ENCODE data around the gene KBTBD3. TPM values are rescaled to one million over a fixed set of nuclear protein-coding genes. Genes with fewer than 3 reads are reported as not detected.
A peak's percentile ranks its signal among the peaks of the same experiment; 100 is the strongest.

Gene KBTBD3, protein sequence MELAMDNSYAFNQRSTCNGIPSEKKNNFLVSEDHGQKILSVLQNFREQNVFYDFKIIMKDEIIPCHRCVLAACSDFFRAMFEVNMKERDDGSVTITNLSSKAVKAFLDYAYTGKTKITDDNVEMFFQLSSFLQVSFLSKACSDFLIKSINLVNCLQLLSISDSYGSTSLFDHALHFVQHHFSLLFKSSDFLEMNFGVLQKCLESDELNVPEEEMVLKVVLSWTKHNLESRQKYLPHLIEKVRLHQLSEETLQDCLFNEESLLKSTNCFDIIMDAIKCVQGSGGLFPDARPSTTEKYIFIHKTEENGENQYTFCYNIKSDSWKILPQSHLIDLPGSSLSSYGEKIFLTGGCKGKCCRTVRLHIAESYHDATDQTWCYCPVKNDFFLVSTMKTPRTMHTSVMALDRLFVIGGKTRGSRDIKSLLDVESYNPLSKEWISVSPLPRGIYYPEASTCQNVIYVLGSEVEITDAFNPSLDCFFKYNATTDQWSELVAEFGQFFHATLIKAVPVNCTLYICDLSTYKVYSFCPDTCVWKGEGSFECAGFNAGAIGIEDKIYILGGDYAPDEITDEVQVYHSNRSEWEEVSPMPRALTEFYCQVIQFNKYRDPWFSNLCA
- 4.2 and 4.5 TPM in 2 replicates for total RNA-seq (2014; rRNA removed; shearing (Covaris generic))
- 1.9 TPM in 2 replicates for polyA plus RNA-seq (2015; cell fraction: cytosol; rRNA removed)
- polyA plus RNA-seq (2015; cell fraction: nucleus; rRNA removed) = 2.6 and 3.8 TPM in 2 replicates

DNA sequence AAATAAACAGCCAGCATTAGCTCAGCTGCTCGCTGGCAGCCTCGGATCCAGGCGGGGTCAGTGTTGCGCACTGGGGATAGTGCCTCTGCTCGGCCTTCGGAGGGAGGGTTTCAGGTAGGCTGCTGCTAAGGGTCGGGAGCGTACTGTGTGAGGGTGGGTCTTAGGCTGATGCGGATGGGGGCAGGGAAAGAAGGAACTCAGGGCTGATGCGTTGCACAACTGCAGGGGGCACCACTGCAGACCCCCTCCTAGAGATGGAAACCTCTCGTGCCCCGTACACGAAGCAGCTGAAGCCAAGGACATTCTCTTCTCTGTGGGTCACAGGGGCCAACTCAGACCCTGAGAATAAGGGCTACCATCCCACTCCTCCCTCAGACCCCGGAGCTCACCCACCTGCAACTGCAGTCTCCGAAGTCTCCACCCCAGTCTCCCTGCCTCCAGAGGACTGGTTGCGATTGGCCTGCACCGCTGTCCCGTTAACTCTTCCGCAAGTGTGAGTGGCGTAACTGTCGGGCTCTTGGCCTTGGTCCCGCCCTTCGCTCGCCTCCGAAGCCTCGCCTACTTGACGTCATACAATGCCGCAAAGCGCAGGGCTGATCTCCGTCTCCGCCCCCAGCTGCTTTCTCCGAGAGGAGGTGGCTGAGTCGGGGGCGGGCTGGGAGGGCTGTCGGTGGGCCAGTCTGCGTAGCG, at the start of gene KBTBD3:
TSS of gene KBTBD3 (minus strand) at position 429 of the 690 bp plus-strand sequence. CDS start 18,250 bp downstream, outside the sequence.
- peak; percentile 97 for DNase-seq (ENCODE audit: low read depth)

DNA sequence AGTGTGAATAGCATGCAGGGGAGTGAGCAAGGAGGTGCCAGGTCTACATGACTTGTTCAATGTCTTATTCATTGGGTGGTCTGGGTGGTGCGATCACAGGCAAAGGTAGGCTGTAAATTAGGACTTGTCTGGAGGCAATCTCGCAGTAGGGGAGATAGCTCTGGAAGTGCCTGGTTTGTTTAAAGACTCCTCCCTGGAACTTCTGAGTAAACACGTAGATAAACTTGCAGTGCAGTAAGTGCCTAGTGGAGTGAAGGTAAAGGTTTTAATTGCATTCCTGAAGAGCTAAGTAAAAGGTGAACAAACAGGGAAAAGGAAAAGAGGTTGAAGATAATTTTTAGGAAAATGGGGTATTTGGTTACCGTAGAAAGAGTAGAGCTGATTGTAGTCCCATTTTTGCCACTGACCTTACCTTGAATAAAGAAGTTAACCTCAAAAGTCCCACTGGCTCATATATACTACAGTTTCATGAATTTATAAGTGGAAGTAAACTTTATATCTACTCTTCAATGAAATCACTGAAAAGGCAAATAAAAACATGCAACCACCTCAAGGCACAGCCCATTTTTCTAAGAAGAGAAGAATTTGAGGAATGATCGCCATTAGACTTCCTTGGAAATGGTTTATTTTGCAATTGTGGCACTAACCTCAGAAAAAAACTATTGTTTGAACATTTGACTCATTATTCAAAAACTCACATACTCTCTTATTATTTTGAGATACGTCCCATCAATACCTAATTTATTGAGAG, 44.6 kb upstream of the KBTBD3 start:
- no peak for DNase-seq (ENCODE audit: low read depth)

DNA sequence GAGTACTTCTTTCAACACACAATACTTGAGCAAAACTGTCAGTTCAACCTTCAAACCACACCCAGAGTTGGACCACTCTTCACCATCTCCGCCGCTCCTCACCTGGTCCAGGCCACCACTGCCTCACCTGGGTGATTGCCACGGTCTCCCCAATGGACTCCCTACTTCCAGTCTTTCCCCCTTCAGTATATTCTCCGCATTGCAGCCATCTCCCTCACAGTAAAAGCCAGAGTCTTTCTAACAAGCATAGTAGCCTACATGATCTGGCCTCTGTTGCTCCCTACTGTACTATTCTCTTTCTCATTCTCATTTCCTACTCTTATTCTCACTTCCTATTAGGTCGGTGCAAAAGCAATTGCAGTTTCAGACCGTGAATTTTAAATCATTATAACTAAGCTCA, 28.8 kb upstream of the KBTBD3 start:
- DNase-seq (ENCODE audit: low read depth) = no peak

DNA sequence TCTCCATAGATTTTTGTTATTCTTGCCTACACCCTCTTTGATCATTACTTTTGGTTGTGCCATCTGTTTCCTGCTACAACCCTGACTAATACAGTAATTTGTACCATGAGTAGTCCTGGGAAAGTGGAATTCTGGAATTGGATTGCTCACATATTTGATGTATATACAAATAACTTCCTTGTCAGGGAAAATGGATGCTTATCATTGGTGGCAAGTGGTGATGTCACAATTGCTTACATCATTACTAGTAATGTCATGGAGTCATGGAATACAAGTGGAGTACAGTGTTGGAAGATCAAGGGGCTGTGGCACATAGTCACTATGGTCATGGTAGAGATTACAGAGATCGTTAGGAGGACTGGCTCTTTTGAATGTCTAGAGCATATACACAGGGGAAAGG, 24.7 kb upstream of the KBTBD3 start:
- DNase-seq (ENCODE audit: low read depth) = peak; percentile 59

DNA sequence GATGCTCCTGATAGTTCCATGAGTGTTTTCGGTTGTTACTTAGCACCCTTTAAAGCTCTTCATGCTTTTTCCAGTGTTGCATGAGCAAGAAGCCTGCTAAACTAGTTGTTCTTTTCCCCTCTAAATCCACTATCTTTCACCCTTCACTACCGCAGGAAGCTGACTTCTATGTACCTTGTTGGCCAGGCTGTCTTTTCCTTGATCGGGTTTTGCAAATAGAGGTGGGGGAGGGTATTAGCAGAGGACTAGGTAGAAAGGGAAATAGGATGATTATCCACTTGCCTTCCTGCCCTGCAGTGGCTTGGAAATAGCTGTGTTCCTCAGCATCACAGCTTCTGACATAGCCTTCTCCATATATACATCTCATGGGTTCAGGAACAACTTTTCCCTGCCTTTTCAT, 24.2 kb upstream of the KBTBD3 start:
- no peak for DNase-seq (ENCODE audit: low read depth)

DNA sequence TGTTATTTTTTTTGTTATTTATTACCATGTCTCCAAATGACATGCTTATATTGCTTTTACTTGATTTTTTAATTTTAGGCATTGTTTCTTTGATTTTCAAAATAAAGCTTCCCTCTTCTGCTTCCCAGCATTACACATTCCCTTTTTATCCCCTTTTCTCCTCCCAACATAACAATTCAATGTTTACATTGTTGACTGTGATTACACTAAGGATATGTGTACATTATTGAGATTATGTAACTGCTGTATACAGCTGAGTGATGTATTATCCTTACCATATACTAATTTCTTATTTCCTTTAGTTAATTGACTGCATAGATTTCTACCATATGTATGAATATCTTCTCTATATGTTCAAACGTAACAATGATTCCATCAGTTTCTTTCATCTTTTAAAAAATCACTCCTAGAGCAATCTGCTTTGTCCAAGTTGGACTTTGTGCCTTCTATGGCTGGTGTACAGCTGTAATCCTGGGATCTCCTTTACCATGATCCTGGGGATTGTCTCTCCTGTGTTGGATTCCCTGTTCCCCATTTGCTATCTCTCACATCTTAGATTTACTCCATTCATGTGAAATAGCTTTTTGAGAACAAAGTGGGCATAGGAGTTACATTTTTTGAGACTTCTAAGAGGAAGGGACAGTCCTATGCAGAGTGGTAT, 21.9 kb upstream of the KBTBD3 start:
- DNase-seq (ENCODE audit: low read depth) = no peak

DNA sequence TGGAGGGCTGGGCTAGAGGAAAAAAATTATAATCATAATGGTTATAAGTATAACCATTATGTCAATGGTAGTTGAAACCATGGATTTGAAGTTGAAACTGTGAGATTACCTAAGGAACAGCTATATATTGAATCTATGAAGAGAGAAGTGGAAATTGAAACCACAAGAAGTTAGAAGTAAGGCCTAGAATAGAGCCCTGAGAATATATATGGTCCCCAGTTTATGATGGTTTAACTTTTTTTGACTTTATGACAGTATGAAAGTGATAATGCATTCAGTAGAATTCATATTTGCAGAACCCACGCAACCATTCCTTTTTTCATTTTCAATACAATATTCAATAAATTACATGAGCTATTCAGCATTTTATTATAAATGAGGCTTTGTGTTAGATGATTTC, 15.3 kb upstream of the KBTBD3 start:
- DNase-seq (ENCODE audit: low read depth) = no peak

DNA sequence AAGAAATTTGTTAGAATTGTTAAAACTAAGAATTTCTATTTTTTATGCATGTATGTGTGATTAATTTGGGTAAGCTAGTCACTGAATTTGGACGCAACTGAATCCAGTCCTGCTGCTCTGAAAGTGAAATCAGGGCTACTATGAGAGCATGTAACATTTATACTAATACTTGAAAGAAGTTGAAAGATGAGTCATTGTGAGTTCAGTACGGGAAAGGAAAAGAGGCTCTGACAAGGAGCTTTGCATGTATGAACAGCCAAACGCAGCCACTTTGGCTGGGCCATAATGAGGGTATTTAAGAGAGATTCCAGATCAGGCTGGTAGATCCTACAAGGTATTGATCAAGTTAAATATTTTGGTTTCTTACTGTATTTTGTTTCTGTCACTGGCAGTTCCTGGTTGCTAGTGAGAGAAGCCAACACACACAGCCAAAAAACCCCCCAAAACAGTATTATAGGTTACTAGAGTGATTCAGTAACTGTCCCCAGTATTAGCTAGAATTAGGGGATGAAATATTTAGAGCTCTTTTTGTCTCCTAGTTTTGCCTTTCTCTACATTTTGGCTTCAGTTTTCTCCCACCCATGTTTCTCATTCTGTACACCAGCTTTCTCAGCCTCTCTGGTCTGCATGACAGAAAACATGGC, 14.5 kb upstream of the KBTBD3 start:
- DNase-seq (ENCODE audit: low read depth) = peak; percentile 62

DNA sequence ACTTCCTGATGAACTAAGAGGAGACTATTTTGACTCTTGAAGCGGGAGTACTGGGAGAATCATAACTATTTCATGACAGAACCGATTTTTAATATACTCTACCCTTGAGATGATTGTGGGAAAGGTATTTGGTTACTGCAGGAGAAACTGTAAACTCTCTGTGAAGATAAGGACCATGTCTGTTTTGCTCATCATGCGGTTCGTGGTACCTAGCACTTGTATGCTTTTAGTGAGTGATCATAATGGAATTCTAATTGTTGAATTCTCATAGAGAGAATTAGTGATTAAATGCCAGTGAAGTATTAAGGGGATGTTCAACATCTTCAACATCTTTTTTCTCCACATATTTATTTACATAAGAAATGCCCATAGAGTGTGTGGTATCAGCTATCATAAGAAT, 11.7 kb upstream of the KBTBD3 start:
- DNase-seq (ENCODE audit: low read depth) = no peak

DNA sequence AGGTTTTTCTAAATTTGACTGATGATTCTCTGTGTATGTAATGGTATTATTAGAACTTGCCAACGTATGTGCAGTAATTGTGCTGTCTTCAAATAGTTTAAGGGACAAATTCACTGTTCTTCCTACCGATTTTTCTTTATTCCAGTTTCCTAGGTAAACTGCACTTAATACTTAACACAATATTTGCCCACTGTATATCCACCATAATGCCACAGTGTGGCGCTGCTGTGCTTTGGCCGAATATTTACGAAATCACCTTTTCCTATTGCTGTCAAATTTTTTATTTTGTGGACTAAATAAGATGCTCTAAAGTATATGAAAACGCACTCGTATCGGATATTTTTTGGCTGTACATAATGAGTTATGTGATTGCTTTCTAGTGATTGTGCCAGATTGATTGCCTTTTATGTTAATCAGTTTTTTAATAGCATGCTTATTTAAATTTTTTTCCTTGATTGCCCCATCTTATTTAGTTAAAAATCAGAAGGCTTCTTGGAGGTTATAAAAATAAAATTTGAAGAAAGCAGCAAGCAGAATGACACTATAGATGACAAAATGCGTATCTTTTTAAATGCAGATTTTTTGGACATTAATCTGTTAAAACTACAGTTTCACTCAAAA, 10.8 kb upstream of the KBTBD3 start:
- peak; percentile 27 for DNase-seq (ENCODE audit: low read depth)

DNA sequence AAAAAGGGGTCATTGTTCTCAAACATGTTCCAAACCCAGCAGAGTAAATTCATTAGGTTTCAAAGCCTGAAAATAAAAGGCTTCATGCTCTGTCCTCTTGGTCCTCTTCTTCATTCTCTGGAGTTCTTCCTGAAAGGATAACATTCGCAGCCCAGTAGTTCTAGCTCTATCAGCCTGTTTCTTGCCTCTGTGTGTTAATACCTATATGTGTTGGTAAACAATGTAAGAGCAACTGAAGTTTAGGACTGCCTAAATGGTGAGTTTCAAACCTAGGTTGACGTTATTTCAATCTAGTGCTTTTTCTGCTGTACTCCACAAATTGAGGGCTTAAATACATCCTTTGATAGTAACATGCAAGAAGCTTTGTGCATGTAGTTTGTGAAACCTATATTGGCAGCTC, 9.7 kb upstream of the KBTBD3 start:
- no peak for DNase-seq (ENCODE audit: low read depth)

DNA sequence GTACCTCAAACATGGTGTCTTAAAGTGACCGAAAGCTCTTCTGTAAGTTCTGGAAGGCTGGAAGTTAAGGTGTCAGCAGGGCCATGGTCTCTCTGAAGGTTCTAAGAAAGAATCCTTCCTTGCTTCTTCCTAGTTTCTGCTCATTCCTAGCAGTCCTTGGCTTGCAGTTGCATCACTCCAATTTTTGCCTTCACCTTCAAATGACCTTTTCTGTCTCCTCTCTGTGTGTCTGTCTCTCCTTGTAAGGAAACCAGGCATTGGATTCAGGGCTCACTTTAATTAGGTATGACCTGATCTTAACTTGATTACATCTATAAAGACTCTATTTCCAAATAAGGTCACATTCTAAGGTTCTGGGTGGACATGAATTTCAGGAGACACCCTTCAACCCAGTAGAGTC, 9.0 kb upstream of the KBTBD3 start:
- DNase-seq (ENCODE audit: low read depth) = no peak

DNA sequence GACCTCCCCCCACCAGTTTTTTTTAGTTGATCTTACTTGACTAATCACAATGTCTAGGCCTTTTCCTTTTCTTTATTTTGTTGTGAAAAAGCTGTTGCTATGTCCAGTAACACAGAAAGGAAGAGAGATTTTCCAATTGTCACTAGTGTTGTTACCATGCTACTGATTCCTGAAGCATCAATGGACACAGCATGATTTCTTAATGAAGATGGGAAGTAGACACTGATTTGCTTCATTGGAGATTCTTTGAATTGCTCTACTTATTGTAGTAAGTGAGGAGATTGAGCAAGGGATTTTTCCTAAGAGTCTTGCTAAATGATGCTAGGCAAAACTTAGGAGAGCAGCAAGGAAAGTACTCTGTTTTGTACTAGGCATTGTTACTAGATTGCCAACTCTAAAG, 4.9 kb upstream of the KBTBD3 start:
- no peak for DNase-seq (ENCODE audit: low read depth)

DNA sequence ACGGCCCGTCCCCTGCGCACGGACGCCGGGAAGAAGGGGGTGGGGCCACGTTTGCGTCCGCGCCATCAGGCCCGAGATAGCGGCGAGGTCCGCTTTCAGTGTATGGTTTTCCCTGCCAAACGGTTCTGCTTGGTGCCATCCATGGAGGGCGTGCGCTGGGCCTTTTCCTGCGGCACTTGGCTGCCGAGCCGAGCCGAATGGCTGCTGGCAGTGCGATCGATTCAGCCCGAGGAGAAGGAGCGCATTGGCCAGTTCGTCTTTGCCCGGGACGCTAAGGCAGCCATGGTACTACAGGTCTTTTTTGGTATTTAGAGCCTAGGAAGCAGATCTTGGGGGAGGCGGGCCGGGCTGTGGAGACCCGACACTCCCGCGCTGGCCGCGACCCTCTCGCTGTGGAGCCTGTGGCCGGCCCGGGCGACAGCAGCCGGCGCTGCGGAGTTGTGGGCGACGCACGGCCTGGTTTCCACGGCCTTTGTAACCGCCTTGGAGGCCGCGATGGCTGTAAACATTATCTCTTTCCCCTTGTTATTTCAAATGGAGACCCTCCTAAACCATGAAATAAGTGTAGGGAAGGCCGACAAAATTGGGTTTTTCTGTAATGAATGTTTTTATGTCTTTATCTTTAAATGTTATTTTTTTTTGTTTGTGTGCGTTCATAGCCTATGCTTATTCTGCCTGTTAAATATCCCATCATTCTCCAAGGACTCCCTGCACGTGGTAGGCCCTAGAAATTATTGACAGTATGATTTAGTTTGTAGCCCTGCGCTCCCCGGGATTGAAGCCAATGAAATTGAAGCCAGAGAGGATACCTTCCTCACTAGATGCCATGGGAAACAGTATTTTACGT, 685 bp upstream of the KBTBD3 start, which contains the start of gene AASDHPPT:
TSS of gene AASDHPPT (plus strand) at position 54 of the 847 bp plus-strand sequence. CDS start at position 103, 49 bp downstream.
- peak; percentile 46 for DNase-seq (ENCODE audit: low read depth)

DNA sequence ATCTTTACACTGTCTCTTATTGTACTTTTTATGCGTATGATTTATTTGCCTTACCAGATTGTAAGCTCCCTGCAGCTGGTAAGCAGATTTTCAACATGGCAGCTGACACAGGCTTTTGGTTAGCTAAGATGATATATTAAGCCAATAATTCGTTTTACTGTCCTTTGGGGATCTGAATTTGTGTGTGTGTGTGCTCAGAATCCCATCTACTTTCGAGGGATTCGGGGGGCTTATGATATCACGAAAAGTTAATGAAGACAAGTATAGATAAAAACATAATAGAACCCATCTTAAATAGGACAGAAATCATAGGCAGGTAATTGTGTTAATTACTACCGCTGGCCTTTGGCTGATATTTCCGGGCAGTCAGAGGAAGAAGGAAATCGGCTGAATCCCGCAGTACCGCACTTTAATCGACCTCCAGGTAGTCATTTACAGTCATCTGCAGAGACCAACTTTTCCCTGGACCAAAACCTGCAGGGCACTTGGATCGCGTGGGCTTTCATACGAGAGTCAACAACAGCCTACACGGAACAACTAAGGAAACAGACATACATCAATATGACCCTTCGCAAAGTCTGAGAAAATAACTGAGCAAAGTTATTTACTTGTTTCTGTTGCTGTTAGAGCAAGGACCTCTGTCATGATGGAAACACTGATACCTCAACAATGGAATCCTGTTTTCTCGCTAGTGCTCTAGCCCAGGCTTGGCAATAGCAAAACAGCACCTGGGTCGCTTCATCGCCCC, 802 bp downstream of the KBTBD3 start:
- no peak for DNase-seq (ENCODE audit: low read depth)

DNA sequence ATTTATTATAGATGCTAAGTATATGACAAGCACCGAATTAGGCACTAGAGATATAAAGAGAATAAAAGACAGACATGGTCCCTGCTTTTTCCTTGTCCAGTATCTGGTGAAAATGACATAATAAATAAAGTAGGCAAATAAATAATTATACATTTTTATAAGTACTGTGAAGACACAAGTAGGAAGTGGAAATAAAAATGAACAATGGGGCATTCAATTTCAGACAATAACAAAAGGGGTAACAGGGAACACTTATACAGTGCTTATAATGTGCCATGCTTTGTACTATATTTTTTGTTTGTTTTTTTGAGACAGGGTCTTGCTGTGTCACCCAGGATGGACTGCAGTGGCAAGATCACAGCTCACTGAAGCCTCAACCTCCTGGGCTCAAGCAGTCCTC, 4.3 kb downstream of the KBTBD3 start:
- DNase-seq (ENCODE audit: low read depth) = no peak

DNA sequence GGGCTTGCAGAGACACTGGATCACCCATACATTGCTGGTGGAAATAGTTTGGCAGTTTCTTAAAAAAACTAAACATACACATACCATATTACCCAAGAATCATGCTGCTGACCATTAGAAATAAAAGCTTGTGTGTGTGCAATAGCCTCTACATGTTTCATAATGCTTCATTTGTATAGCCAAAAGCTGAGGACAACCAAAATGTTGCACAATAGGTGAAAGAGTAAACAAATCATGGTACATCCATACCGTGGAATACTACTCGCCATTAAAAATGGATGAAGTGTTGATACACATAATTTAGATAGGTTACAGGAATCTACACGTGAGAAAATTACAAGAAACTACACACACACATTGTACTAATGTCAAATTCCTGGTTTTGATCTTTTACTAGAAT, 6.5 kb downstream of the KBTBD3 start:
- DNase-seq (ENCODE audit: low read depth) = no peak

DNA sequence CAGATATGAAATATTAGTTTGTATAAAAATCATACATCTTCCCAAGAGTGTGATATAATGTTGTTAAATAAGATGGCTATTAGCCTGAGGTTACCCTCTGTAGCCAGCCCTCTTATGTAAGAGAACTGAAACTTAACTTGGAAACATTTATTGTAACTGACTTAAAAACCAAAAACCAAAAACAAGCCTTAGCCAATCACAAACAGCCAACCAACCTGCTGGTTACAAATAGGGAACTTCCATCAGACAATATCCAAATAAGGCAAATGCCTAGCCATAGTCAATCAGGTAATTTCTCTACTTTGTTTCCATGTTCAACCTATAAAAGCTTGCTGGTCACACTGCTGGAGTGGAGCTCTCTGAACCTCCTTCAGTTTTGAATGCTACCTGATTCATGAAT, 14.1 kb downstream of the KBTBD3 start:
- DNase-seq (ENCODE audit: low read depth) = no peak
